GM19455 (cell line): ENCODE data around the gene DNER.
"Not testable (repeated sequence)": the region's sequence is repeated elsewhere in the genome, so short reads cannot be mapped to it uniquely, and the experiment has no call there.

Experiments used
- ATAC-seq: cut with Tn5 transposase; IDR thresholded peaks from one replicate; pipeline ENCODE4 v1.9.1; 2021; ENCODE audit not compliant: unreplicated experiment

The DNER gene

DNA sequence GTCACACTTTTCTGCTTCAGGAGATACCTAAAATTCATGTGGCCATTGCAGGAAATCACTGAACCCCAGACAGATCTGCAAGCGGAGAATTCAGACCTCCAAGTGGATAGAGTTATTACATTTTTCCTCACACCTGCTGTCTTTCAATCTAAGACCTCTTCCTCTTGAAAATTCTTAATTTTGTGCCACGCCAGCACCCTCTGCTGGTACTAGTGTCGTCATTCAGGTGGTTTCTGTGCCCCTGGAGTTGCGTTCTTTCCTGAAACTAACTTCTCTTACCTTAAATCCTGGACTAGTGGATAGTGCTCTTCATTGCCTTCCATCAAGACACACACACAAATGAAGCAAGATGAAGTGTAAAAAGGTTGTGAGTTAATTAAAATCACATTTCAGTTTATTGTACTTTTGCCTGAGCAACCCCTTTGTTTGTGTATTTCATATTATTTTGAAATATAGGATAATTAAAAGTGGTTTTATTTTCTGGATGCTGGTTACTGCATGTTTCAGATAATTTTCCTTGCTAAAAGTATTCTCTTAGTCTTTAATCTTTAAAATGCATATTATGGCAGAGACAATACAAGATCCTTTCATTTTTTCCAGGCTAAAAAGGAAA lies 1.6 kb upstream of the DNER start:
- no peak for ATAC-seq

DNA sequence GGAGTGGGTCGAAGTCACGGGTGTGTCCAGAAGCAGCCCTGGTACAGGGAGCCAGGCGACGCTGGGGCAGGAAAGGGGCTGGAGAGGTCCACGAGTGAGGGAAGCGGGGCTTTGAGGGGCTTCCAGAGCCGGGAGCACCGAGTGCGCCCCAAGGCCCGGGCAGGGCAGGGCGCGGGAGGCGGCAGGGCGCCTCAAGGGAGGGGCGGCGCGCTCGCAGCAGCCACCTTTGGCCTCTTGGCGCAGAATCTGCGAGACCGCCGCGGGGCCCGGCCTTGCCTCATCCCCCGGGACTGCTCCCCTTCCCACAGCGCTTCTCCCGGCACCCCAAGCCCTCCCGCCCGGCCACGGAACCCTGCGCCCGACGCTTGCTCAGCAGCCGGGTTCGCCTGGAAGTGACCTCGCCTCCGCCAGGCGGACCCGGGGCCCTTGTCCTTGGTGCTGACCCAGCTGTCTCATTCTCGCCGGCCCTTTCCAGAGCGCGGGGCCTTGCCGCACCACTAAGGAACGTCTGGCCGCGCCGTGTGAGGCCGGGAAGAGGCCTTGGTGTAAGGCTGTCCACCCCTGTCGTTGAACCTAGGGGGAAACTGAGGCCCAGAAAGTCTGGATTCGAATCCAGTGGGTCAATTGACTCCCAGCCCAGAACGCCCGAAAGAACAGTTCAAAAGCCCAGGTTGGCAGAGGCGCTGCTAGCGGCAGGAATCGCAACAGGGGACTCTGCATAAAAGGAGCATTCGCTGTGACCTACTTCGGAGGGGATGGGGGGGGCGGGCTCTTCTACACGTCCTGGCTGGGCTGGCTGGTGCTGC lies 584 bp upstream of the DNER start:
- ATAC-seq = peak; percentile 38

DNA sequence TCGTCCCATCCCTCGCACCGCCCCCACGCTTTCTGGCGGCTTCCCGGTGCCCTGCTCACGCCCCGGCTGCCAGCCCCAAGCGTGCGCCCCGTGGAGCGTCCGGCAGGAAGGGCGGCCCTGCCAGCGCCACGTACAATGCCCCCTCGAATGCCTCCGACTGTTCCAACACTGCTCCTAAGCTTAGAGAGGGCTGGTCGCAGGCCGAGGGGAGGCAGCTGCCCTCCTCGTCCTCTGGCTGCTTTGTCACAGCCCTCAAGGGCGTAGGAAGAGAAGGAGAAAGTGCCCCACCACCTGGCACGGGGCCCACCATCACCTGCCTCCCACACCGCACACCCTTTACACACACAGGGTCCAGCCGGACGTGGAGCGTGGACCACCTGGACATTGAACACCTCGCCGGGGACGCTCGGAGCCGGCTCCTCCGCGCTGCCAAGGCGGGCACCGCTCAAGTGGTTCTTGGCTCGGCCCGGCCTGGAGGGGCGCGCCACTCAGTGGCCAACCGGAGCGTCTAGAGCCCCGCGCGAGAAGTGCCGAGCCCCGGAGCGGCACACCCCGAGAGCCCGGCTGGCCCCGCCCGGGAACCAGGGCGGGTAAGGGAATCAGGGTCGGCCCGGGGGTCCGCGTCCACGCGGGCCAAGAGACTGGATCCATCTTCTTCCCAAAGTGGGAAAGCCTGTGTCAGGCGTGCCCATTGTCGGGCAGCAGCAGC lies 830 bp downstream of the DNER start:
- ATAC-seq = peak; percentile 20

DNA sequence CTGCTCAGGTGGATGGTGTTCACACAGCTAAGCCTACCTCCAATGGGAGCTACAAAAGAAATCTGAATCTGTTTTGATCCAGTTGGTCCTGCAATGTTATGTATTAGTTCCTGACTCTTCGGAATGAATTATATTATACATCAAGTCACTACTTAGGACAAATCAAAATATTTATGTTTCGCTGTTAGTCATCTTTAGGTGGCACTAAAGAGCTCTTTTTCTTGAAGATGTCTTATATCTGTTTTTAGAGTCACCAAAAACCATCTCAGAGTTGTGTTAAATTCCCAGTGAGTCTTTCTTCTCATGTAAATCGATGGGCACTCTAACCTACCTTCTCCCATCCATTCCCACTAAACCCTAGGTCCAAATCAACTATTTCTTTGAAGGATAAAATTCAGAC lies 2.2 kb downstream of the DNER start:
- ATAC-seq = no peak

DNA sequence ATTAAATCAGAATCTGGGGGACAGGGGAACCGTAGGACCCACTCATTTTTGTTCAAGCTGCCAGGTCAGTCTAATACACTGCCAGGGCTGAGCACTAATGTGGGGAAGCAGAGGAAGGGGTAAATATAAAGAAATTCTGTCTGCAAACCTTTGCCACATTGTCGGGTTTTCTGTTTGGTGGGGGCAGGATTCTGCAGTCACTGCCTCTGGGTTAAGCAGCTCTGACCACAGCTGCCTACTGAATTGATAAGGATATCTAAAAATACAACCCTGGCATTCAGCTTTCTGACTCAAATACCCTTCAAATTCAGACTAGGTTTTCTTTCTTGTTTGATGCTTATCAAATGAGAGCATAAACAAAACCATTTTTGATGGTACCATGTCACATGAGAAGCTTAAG lies 6.0 kb downstream of the DNER start:
- ATAC-seq = no peak

GRCh38 chr2:229703909-229704630 lies 10.3 kb downstream of the DNER start:
- ATAC-seq = no peak

DNA sequence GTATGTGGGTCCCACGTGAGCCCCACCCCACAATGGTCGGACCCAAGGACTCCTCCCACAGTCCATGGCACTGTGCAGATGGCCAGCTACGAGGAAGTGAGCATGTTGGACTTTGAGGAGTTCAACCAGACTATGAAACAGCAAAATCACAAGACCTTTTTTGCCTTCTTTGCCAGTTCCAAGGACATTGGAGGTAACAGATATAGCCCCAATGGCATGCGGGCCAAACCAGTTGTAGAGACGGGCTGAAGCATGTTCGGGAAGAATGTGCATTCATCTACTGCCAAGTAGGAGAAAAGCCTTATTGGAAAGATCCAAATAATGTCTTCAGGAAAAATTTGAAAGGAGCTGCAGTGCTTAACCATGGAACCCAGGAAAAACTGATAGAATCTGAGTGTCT lies 12.6 kb downstream of the DNER start:
- no peak for ATAC-seq

DNA sequence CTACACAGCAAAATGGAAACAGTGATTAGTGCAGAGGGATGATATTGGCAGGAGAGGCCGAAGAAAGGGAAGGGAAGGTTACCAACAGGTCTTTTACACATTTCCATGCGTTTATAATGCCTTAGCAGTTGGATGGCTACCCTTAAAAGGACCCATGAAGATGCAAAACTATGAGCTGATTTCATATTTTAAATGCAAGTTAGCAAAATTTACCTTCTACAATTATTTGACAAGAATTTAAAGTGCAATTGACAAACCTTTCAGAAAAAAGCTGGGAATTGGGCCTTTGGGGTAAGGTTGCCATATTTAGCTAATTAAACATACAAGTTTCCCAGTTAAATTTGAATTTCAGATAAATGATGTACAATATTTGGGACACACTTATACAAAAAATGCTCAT lies 13.3 kb downstream of the DNER start:
- ATAC-seq = no peak

- ATAC-seq = no peak
Measured at GRCh38 chr2:229695961-229696360, 18.4 kb downstream of the DNER start.

DNA sequence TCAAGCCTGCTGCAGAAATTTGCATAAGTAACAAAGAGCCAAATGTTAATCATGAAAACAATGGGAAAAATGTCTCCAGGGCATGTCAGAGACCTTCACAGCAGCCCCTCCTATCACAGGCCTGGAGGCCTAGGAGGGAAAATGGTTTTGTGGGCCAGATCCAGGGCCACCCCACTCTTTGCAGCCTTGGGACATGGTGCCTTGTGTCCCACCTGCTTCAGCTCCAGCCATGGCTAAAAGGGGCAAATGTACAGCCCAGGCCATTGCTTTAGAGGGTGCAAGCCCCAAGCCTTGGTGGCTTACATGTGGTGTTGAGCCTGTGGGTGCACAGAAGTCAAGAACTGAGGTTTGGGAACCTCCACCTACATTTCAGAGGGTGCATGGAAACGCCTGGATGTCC lies 20.5 kb downstream of the DNER start:
- not testable (repeated sequence) for ATAC-seq

- ATAC-seq = no peak
Measured at GRCh38 chr2:229691631-229692030, 22.7 kb downstream of the DNER start.

DNA sequence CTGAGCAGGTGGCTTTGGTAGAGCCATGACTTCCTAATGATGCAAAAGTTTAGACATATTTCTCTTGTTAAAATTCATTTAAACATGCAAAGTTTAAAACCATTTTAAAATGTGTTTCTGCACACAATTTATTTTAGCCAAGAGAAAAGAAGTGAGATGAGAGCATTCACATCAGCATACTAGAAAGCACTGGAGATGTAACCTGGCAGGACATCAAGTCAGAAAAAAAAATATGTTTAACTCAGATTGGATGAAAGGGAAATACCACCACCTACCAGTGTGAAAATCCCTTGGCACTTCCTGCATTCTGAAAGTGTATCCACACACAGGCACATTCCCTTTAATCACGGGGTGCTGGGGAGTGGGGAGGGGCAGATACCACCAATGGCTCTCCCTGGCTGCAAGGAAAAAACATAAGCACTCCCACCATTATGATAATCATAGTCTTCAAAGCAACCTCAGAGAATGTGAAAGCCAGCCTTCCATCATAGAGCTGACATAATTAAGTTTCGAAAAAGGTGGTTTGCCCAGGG lies 25.0 kb downstream of the DNER start:
- ATAC-seq = no peak

GRCh38 chr2:229688141-229688540 lies 26.2 kb downstream of the DNER start:
- ATAC-seq = no peak

DNA sequence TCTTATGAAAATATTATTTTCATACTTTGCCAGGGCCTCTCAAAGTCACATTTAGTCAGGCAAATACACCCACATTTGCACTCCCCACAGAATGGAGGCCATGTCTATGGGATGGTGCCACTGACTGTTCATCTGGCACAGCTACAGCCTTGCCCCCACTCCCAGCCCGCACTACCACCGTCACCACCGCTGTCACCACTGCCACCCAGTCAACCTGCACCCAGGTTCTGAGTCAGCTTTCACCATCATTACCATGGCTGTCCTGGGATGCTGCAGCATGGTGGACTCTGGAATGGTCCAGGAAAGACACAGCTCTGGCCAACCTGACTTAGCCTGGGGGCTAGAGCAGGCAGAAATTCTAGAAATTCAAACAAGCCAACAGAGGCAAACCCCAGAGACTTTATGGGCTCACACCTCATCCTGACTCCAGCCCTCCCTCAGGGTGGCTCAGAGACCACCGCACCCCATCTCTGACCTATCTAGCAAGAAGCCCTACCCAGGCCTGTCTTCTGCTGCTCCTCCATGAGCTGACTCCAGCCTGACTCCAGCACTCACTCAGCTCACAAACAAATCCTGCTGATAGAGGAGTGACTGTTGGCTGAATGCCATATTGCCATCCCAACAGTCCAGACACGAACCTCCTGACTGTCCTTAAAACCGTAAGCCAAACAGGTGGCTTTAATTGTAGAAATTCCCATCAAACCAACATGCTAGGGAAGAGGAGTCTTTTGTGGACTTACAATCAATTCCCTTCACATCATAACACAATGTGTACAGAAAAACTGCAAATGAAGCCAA lies 28.0 kb downstream of the DNER start:
- ATAC-seq = no peak

GRCh38 chr2:229684942-229685562 lies 29.3 kb downstream of the DNER start:
- no peak for ATAC-seq

DNA sequence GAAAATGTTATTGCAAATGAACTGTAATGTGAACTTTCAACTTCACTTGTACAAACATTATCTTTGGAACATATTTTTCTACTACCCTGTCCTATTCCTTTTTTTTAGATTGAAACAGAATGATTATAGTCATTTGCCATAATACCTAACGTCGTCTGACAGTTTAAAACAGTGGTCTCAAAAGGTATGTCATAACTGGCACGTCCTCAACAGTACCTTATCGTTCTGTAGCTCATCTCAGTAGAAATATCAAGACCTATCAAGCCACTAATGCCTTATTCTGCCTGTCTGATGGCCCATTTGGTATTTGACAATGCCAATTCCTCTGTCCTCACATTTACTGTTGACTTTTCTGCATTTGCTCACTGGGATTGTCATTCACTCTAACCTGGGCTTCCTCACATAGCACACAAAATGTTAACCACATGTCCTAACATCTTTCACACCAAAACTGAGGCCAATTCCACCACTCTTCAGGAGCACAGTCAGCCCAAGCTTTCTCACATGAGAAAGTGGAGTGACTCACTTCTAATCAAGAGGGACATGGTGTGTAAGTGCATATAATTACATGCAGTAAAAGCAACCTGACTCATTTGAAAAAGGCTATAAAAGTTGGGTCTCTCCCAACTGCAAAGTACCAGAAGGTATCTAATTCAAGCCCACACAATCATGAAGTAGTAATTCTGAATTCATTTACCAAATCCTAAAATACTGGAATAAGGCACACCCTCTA lies 34.8 kb downstream of the DNER start:
- no peak for ATAC-seq

DNA sequence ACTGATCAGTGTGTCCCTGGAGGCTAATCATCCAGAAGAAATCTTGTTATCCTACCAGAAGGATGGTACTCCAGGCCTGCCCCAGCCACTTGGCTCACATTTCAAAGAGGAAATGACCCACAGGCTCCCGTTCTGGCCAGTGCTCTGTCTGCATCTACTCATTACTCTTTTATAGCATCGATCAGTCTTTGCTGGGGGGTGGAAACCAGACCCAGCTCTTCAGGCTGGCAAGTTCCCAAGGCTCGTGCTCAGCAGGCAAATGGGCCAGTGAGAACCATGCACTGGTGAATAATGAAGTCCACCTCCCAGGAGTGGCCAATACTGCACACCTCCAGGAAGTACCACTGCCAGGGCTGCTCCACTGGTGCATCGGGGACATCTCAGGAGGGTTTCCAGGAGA lies 38.8 kb downstream of the DNER start:
- ATAC-seq = no peak

- no peak for ATAC-seq
Measured at GRCh38 chr2:229674830-229675530, 39.4 kb downstream of the DNER start.

GRCh38 chr2:229673676-229674075 lies 40.7 kb downstream of the DNER start:
- ATAC-seq = no peak
